Liver (tissue), 9 donors: Measurements from ENCODE around the gene ST6GALNAC5. TPM values are rescaled to one million over a fixed set of nuclear protein-coding genes. Genes with fewer than 3 reads are reported as not detected.
A peak's percentile ranks its signal among the peaks of the same experiment; 100 is the strongest.

Experiments used
- DNase-seq: peaks from one replicate; pipeline ENCODE4 v3.0.0-alpha.2; 2017; ENCODE audit warnings: low spot score
- H3K27ac ChIP-seq, 2 donors: one replicate each; pipeline ENCODE4 v1.7.0; 2013; ENCODE audit warnings: inconsistent platforms in 2 of 2, low read length in 2 of 2, control low read depth in 1 of 2, low read depth in 1 of 2, mild to moderate bottlenecking in 1 of 2
- H3K27me3 ChIP-seq, 4 donors: one replicate each; pipeline versions ENCODE4 v1.6.1 to v1.7.0; 2013; ENCODE audit warnings: low read length in 3 of 4, inconsistent platforms in 1 of 4, mild to moderate bottlenecking in 1 of 4, moderate library complexity in 1 of 4; ENCODE audit not compliant: control insufficient read depth in 4 of 4, insufficient read depth in 4 of 4
- H3K36me3 ChIP-seq, 4 donors: one replicate each; pipeline versions ENCODE4 v1.6.1 to v1.7.0; 2013; ENCODE audit warnings: low read length in 3 of 4, mild to moderate bottlenecking in 3 of 4, low read depth in 1 of 4, moderate library complexity in 1 of 4; ENCODE audit not compliant: control insufficient read depth in 4 of 4, insufficient read depth in 3 of 4
- H3K4me1 ChIP-seq, 4 donors: one replicate each; pipeline versions ENCODE4 v1.6.1 to v1.7.0; 2013; ENCODE audit warnings: low read length in 3 of 4, mild to moderate bottlenecking in 3 of 4, moderate library complexity in 1 of 4; ENCODE audit not compliant: control insufficient read depth in 4 of 4, insufficient read depth in 4 of 4
- H3K4me3 ChIP-seq, 3 donors: one replicate each; pipeline versions ENCODE4 v1.6.1 to v1.7.0; 2013; ENCODE audit warnings: low read length in 3 of 3, control low read depth in 1 of 3, low read depth in 1 of 3, mild to moderate bottlenecking in 1 of 3
- H3K9ac ChIP-seq, 2 donors: one replicate each; pipeline ENCODE4 v1.7.0; 2013; ENCODE audit warnings: low read length in 2 of 2, mild to moderate bottlenecking in 2 of 2, moderate library complexity in 2 of 2, control low read depth in 1 of 2, low read depth in 1 of 2
- H3K9me3 ChIP-seq, 4 donors: one replicate each; pipeline versions ENCODE4 v1.6.1 to v1.7.0; 2013; ENCODE audit warnings: low read length in 3 of 4; ENCODE audit not compliant: control insufficient read depth in 4 of 4
- FOXA1 ChIP-seq: IDR thresholded peaks from 2 replicates; pipeline ENCODE4 v1.6.1; 2016; ENCODE audit warnings: antibody characterized with exemption
- FOXA2 ChIP-seq: IDR thresholded peaks from 2 replicates; pipeline ENCODE4 v1.6.1; 2016; ENCODE audit warnings: antibody characterized with exemption
- GABPA ChIP-seq, 2 donors: IDR thresholded peaks in 1 of 2; conservative IDR thresholded peaks in 1 of 2; 2 replicates each; pipeline ENCODE4 v1.6.1; 2016; ENCODE audit warnings: antibody characterized with exemption in 2 of 2, mild to moderate bottlenecking in 1 of 2, moderate library complexity in 1 of 2
- HNF4A ChIP-seq, 2 donors: conservative IDR thresholded peaks; 2 replicates each; pipeline ENCODE4 v1.6.1; 2016; ENCODE audit warnings: antibody characterized with exemption in 2 of 2, mild to moderate bottlenecking in 2 of 2
- MAX ChIP-seq: IDR thresholded peaks from 2 replicates; pipeline ENCODE4 v1.6.1; 2016; ENCODE audit warnings: antibody characterized with exemption
- NR2F2 ChIP-seq: IDR thresholded peaks from 2 replicates; pipeline ENCODE4 v1.6.1; 2016; ENCODE audit warnings: antibody characterized with exemption
- REST ChIP-seq: IDR thresholded peaks from 2 replicates; pipeline ENCODE4 v1.6.1; 2016; ENCODE audit warnings: antibody characterized with exemption, mild to moderate bottlenecking
- YY1 ChIP-seq: IDR thresholded peaks from 2 replicates; pipeline ENCODE4 v1.6.1; 2016; ENCODE audit warnings: antibody characterized with exemption, mild to moderate bottlenecking
- ZBTB33 ChIP-seq: IDR thresholded peaks from 2 replicates; pipeline ENCODE4 v1.6.1; 2016; ENCODE audit warnings: antibody characterized with exemption
- whole genome bisulfite sequencing: extraction: QIAGEN DNeasy Blood & Tissue Kit; methylation state at CpG from one replicate; pipeline ENCODE4 v1.1.7; 2013; 5-methylcytosine and 5-hydroxymethylcytosine counted together
- polyA plus RNA-seq, 2 donors: library from polyadenylated mRNA; stranded (reverse) in 1 of 2; unstranded in 1 of 2; fragments of 200-250 nt in 1 of 2; fragments of >200 nt in 1 of 2; fragmentation: Nextera tagmentation in 1 of 2; extraction: Ambion mirVana in 1 of 2; gene quantifications; one replicate each; pipeline versions ENCODE4 v1.2.1 to v1.2.3, GENCODE V29; 2013 to 2015
- total RNA-seq, 2 donors: library from RNA; depleted of rRNA; stranded (reverse); fragments of >200 nt; gene quantifications; one replicate each; pipeline ENCODE4 v1.2.3, GENCODE V29; 2014
- donor health status: healthy.
- donor health status: healthy.
- donor health status: healthy.
- donor health status: healthy.
- donor health status: healthy.

ST6GALNAC5 gene
- total and polyA plus RNA-seq, 4 donors, result 0.09 to 0.17 TPM; not detected in 2

GRCh38 chr1:77063118-77063517 is 195.8 kb downstream of the ST6GALNAC5 start:
- Histone ChIP-seq H3K9me3 (no peaks in the 10 kb centered on the region), H3K27me3 (no peaks in the 10 kb centered on the region), H3K27ac (no peak overlapping the region), H3K9ac (no peak overlapping the region), H3K36me3 (no peaks in the 10 kb centered on the region), H3K4me3 (no peak overlapping the region), H3K4me1 (no peaks in the 10 kb centered on the region)
- TF ChIP-seq MAX, result no peak
- TF ChIP-seq GABPA (IDR thresholded peaks at IDR 0.05 in 1 of 2, conservative IDR thresholded peaks at IDR 0.05 in 1 of 2), result no peak
- TF ChIP-seq ZBTB33, result no peak
- TF ChIP-seq REST, result peak; percentile 50
- DNase-seq, result no peak
- WGBS, result 63% methylated on average over 4 of the region's 4 CpGs

- TF ChIP-seq FOXA1, result no peak
Observed at GRCh38 chr1:77064246-77064645, 197.0 kb downstream of the ST6GALNAC5 start.

GRCh38 chr1:77065693-77066342 is 198.5 kb downstream of the ST6GALNAC5 start:
- Histone ChIP-seq H3K27ac (no peak overlapping the region), H3K36me3 (no peaks in the 10 kb centered on the region), H3K9ac (no peak overlapping the region), H3K9me3 (no peaks in the 10 kb centered on the region), H3K27me3 (no peaks in the 10 kb centered on the region), H3K4me3 (no peak overlapping the region), H3K4me1 (no peaks in the 10 kb centered on the region)
- TF ChIP-seq MAX (no peak), REST (no peak), YY1 (no peak), NR2F2 (no peak), HNF4A (conservative IDR thresholded peaks at IDR 0.05) (no peak), FOXA2 (no peak)
- WGBS, result 70% methylated on average over 7 of the region's 7 CpGs
- no peak for DNase-seq

More at GRCh38 chr1:77064246-77064645, 197.0 kb downstream of the ST6GALNAC5 start:
- no peak overlapping the region for H3K27ac ChIP-seq
- H3K9ac ChIP-seq, result no peak overlapping the region
- H3K9me3 ChIP-seq, result no peaks in the 10 kb centered on the region
- H3K4me1 ChIP-seq, result no peaks in the 10 kb centered on the region
- DNase-seq, result no peak
- no peaks in the 10 kb centered on the region for H3K27me3 ChIP-seq
- H3K4me3 ChIP-seq, result no peak overlapping the region
- 82% methylated on average over 2 of the region's 2 CpGs for WGBS
- H3K36me3 ChIP-seq, result no peaks in the 10 kb centered on the region
